ENCODE results near the gene FANCI. TPM values are rescaled to one million over a fixed set of nuclear protein-coding genes. Genes with fewer than 3 reads are reported as not detected.

FANCI gene
- total and polyA plus RNA-seq, 2 of the 4 experiments (the other 2 are of a cell fraction): 13.2 to 34.2 TPM

GRCh38 chr15:89328398-89329254 is 84.8 kb downstream of the FANCI start:
- H2BK15ac ChIP-seq (ENCODE audit: low read depth, low read length): no peak overlapping the region
- H3K18ac ChIP-seq (ENCODE audit: low read depth, low read length): no peak overlapping the region
- no peak overlapping the region for H2BK20ac ChIP-seq (ENCODE audit: low read depth, low read length)
- H4K5ac ChIP-seq (ENCODE audit: low read depth, low read length): no peak overlapping the region
- ATAC-seq (ENCODE audit: low read depth) (no peak), DNase-seq (no peak)
- no peak overlapping the region for H3K23ac ChIP-seq (ENCODE audit: low read depth, low read length)
- H2AK5ac ChIP-seq (ENCODE audit: low read depth, low read length): no peak overlapping the region
- CTCF ChIA-PET: interaction anchor here (0.6 kb wide), 1 partner anchor 11 kb away, joined by 3 read pairs; no protein-coding TSS in a partner anchor
- peaks cover 6% of the 10 kb centered on the region; the same call in 1 of the 2 replicates for H3K9me1 ChIP-seq (ENCODE audit: insufficient read depth, low read length)
- H2AFZ ChIP-seq (replicated peaks; ENCODE audit: low read length, poor library complexity): no peak overlapping the region
- dilution Hi-C loops (cut with HindIII; ENCODE audit: low sequenced_read_pairs, unreplicated experiment): no loop called here
- H4K91ac ChIP-seq (ENCODE audit: insufficient read depth, low read depth, low read length): no peak overlapping the region
- H3K4me1 ChIP-seq (ENCODE audit: control insufficient read depth, insufficient read depth, low read length): peaks cover 10% of the 10 kb centered on the region; the same call in 1 of the 2 replicates
- H3K27me3 ChIP-seq (ENCODE audit: control insufficient read depth, insufficient read depth, low read length): no peaks in the 10 kb centered on the region
- WGBS, 2 experiments (ENCODE audit: extremely low coverage in 2 of 2, insufficient read length in 1 of 2): 100% methylated on average over 8 of the region's 13 CpGs; no CpG with 5 or more reads in 1 of the 2 experiments
- H3K14ac ChIP-seq (replicated peaks; ENCODE audit: low read depth, low read length): no peak overlapping the region
- H3K36me3 ChIP-seq (ENCODE audit: control insufficient read depth, insufficient read depth, low read length): peaks cover 81% of the 10 kb centered on the region
- in situ Hi-C loops (cut with MboI; ENCODE audit: low sequenced_read_pairs): no loop called here
- peaks cover 61% of the 10 kb centered on the region for H4K20me1 ChIP-seq (ENCODE audit: insufficient read depth, low read length)
- H2AK9ac ChIP-seq (replicated peaks; ENCODE audit: low read depth, low read length, poor library complexity): no peak overlapping the region
- no peak overlapping the region for H3K4me3 ChIP-seq (ENCODE audit: insufficient read depth, low read depth, low read length)
- H4K8ac ChIP-seq (ENCODE audit: low read depth in 2 of 2, low read length in 2 of 2): no peak overlapping the region
- no TSS peak for BruUV-seq (replicated peaks)
- intact Hi-C loops (cut with micrococcal nuclease): no loop called here
- H3K4ac ChIP-seq (ENCODE audit: low read depth, low read length): no peak overlapping the region
- no peak overlapping the region for H3K4me2 ChIP-seq (ENCODE audit: low read depth, low read length)
- TF ChIP-seq RCOR1 (IDR thresholded peaks at IDR 0.05; ENCODE audit: insufficient replicate concordance, low read length): no peak
- H3K9me3 ChIP-seq (ENCODE audit: control insufficient read depth, insufficient read depth, low read length): no peaks in the 10 kb centered on the region
- H3K9ac ChIP-seq (ENCODE audit: low read depth, low read length): no peak overlapping the region
- no peak overlapping the region for H3K27ac ChIP-seq (ENCODE audit: insufficient read depth, low read length)
- POLR2A ChIA-PET (ENCODE audit: unreplicated experiment): no interaction called here
- no peak overlapping the region for H2BK120ac ChIP-seq (ENCODE audit: low read depth, low read length)
- no peak overlapping the region for H2BK5ac ChIP-seq (ENCODE audit: low read depth, low read length, poor library complexity, severe bottlenecking)
- H3K56ac ChIP-seq (ENCODE audit: extremely low read depth, insufficient read depth, low read length): no peak overlapping the region
- H3K79me1 ChIP-seq (ENCODE audit: low read depth in 1 of 2, low read length in 2 of 2): peaks cover 38 to 74% of the 10 kb centered on the region in 2 experiments
